HG03066 (cell line): ENCODE results near the gene RUNX3.

Experiments used
- ATAC-seq: cut with Tn5 transposase; IDR thresholded peaks from one replicate; pipeline ENCODE4 v1.9.1; 2021; ENCODE audit warnings: low read depth; ENCODE audit not compliant: unreplicated experiment

Gene RUNX3

DNA sequence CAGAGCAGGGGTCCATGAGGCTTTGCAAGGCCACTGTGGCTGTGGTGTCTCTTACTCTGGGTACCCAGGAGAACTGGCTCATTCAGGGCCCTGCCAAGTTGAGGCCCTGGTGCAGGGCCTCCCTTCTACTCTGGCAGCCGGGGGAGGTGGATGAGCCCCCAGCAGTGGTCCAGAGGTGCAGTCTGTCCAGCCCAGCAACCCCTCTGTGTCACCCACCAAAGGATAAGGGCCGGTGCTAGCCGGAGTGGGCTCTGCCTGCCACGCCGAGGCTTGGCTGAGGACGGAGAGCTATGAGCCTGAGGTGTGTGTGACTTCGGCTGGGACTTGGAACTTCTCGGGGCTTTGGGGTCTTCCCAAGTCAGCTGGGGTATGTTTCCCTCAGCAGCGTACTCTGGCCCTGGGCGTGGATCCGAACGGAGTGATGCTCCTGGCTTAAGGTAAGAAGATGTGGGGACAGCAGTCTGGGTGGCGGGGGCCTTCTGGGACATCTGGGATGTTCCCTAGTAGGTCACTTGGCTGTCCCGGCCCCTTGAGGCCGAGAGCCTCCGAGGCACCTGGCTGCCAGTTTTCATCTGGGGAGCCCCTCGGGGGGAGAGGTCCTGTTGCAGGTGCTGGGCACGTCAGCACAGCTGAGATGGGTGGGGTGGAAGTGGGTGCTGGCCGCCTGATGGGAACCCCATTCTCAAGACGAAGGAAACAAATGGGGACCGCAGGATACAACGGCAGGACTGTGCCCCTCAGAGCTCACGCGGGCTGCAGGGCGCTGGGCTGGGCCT lies 25.9 kb downstream of the RUNX3 start:
- ATAC-seq, result no peak

DNA sequence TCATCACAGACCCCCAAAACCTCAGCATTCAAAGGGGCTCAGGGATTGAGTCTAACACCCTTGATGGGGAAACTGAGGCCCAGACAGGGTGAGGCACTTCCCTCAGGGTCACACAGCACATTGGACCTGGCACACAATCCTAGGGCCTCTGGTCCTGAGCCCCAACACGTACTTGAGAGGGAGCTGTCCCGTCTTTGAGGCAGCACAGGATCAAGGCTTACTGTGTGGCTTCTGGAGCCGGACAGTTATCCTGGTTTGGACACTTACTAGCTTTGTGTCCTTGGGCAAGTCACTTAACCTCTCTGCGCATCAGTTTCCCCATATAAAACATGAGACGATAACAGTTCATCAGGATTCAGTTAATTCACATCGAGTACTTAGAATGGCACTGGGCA lies 26.5 kb downstream of the RUNX3 start:
- ATAC-seq, result no peak

DNA sequence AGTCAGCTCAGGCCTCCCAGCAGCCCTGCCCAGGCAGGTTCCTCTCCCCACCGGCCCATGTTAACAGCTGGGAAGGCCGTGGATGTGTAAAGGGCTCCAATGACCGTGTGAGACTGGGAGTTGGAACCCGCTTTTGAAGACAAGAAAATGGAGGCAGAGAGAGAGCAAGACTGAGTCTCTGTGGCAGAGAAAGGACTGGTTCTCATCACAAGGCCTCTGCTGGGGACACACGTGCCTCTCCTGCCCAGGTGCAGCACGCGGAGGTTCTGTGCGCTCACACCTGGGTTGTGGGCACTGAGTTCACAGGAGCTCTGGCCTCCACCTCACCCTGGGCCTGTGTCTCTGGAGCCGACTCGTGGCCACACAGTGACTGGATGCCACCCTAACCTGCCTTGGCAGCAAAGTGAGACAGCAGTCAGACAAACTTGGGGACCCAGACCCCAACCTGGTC lies 27.0 kb downstream of the RUNX3 start:
- ATAC-seq, result no peak

DNA sequence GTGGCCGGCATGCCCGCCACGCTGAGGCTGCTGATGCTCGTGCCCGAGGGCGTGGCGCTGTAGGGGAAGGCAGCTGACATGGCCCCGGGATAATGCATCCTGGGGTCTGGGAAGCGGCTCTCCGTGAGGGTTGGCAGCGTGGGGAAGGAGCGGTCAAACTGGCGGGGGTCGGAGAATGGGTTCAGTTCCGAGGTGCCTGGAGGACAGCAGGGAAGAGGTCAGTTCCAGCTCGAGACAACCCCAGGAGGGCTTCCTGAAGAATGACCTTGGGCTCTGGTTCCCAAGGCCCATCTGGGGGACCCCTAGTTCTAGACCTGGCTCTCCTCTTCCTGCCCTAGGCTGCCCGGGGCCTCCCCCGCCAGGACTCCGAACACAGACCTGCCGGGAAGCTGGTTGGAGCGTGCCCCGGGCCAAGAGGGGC lies 27.6 kb downstream of the RUNX3 start:
- ATAC-seq, result no peak

DNA sequence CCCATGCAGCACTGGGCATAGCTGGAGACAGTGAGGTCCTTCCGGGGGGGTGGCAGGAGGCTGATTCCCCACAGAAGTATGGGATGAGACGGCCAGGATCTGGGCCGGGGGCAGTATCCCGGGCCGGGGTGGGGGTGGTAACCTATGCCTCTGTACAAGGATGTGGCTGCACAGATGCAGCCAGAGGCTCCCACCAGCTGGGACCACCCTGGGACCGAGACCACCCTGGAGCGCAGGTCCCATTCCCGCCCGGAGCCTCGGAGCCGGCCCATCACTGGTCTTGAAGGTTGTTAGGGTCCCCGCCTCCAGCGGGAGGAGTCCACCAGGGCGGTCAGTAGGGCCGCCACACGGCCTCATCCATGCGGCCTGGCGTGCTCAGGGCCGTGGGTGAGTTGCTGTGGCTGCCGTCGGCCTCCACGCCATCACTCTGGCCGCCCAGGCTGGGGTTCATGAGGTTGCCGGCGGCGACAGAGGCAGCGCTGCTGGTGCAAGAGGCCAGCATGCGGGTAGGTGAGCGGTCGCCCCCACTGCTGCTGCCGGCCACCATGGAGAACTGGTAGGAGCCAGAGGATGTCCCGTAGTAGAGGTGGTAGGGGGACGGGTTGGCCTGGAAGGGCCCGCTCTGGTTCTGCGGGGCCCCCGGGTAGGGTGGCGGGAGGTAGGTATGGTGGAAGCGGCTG lies 28.1 kb downstream of the RUNX3 start:
- ATAC-seq, result no peak

DNA sequence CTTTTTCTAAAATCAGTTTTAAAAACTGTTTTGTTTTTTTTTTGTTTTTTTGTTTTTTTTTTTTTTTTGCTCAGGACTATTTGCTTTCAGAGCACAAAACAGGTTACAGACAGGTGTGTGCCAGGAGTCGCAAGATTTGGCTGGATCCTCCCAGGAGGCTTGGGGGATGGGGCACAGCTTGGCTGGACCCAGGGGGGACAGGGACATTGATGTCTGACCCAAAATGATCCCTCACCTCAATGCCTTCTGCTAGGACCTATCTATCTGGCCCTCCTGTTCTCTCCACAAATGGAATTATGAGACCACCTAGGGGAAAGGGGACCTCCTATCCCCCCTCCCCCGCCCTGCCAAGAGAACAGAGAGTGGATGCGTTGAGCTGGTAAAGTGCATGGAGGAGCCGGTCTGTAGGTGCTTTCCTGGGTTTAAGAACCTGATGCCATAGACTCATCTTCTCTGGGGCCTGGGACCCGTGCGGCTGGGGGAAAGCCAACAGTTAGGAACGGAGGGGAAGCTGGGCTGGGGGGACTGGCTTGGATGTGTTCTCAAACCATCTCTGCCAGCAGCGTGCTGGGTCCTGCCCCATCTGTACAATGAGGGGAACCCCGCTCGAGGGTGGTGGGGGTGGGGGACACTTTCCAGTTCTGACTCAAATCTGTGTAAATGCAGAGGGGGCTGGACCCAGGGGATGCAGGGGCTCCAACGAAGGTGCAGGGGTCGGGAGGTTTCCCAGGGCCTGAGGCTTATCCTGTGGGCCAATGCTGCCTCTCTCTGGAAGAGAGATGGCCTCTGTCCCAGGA lies 28.9 kb downstream of the RUNX3 start:
- ATAC-seq, result no peak

DNA sequence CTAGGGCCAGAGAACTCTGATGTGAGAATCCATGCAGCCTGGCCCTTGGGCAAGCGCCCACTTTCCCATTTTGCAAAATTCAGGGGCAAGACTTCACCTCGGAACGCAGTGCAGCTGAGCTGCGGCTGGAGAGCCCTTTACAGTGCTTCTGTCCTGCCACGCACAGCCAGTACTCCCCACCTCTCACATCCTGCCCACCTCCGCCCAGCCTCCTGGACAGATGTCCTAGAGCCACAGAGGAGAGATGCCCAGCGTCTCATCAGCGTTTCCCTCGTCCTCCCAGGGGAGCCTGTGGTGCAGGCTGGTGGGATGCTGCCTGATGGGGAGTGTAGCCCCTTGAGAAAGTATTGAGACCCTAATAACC lies 29.6 kb downstream of the RUNX3 start:
- ATAC-seq, result no peak

DNA sequence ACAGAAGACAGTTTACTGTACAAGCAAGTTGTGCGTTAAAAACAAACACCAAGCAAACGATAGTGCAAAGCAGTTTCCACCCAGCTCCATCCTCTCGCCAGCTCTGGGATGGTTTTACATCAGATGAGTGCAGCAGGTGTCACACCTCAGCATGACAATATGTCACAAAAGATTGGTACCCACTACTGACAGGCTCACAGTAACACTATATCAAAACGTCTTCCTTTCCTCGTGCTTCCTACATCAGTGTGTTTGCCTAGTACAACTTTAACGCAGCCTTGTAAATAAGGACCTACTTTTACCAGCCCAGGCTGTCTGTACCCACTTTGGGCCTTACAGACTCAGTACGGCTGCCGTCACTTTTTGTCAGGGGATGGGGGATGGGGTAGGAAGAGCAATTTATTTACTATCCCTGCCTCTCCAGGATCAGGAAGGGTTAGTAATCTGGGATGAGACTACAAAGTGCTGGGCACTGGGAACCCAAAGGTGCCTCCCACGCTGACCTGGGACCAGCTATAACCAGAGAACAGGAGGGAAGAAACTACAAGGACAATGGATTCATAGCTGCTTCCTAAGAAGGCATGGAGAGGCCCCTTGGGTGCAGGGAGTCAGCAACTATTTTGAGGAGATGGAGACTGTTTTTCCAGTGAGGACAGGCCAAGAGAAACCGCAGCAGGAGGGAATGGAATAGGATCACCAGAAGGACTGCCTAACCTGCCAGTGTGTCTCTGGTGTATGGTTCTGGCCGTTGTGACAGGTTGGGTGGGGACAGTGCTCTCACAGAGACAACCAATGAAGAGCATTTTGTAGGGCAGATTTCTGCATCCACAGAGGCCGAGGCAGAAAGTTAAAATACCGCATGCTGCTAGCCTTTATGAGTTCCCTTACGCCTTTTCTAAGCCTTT lies 30.2 kb downstream of the RUNX3 start:
- no peak for ATAC-seq

DNA sequence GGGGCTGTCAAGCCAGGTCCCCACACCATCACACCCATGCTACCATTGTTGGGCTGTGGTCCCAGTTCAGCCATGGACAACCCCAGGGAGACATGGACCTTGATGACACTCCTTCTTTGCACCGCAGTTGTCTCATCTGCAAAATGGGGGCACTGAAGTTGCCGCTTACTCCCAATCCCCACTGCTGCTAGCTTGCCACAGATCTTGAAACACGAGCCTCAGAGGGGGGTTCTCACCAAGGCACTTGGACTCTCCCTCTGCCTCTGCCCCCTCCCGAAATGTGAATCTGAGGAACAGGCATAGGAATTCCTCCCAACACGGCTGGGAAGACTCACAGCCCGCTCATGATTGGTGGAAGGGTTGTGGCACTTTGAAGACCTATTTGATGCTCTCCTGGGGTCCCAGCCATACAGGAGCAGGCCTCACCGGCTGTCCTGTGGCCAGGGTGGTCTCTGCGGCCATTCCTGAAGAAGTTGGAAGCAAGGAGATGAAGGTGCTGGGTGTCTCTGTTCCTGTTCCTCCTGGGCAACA lies 31.1 kb downstream of the RUNX3 start:
- no peak for ATAC-seq

DNA sequence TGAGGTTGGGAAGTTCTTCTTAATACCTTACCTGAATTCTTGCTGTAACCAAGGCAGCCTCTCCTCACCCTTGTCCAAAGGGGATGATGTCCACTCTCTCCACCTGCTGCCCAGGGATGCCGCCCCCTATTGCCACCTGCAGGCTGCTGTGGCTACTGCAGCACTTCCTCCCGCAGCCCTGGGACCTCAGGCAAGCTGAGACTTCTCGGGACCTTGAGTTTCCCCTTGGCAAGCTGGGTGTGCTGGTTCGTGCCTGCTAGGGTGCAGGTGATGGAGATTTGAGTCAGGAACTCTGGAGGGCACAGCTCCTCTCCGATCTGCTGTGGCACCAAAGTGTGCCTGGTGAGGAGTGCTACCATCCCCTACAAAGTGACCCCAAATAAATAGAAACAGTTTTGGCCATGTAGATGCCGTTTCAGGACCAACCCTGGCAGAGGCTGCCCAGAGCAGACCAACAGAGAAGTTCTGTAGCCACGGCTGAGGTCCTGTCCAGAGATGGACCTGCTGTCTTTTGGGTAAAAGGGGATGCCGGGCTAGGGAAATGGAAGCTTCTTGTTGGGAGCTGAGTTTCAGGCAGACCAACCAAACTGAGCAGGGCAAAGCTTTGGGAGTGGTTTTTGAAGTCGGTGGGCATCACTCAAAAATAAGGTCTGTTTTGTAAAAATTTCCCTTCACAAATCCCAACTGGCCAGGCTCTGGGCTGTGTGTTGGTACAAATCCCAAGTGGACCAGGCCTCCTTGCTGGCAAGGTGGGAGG lies 31.7 kb downstream of the RUNX3 start:
- ATAC-seq, result no peak

DNA sequence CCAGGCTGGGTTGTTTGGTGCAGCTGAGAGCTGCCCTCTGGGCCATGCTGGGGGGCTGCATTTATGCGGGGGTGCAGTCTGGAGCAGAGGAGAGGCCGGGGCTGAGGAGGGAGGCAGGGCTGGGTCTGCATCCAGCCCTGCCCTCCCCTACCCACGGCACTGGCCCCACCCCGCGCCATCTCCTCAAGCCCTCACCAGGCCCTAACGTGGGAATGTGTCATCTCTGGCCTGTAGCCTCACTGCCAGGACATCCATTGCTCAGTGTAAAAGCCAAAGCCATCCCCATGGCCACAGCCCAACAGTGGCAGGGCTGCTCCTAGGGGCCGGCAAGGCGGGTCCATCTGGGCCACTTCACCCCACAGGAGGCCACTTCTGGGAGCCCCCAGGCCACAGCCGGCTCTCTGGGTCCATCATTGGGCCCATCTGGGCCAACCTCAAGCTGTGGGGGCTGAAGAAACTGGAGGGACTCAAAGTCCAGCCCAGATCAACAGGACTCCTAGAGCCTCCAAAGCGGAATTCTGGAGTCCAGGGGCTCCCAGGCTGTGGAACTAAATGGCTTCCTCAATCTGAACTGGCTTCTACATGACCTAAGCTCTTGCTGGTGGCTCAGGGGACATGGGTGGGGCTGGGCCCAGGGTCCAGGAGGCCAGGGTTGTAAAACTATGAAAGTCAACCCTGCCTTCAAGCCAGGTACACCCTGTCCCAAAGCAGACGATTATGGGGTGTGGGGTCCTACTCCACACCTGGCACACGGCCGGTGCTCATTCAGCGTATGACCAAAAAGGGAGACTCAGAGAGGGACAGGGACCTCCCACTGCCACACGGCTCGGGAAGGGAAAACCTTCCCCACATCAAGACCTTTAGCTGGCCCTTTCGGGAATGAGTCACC lies 32.6 kb downstream of the RUNX3 start:
- ATAC-seq, result no peak

DNA sequence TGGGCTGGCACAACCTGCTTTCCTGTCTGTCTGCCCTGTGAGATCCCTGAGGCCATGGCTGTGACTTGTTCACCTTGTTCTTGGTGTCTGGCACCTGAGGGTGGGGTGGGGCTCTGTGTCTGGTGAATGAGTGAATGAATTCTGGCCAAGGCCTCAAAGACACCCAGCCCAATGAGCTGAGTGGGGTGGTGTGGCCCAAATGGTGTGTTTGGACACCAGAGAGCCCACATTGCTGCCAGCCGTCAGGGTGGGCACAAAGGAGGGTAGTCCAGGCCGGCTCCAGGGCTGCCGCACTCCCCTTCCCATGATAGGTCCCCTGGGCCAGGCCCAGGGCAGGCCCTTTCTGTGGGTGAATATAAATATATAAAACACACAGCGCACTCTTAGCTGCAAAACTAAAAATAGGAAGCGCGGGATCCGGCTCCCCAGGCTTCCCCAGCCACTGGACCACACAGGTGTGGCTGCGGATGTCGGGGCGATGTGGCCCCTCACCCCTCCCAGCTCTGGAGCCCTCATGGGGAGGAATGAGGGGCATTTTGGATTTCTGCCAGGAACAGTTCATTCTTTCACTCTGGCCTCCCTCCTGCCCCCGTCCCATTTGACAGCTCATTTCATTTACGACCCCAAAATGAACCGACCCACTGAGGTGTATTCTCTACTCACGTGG lies 33.3 kb downstream of the RUNX3 start:
- ATAC-seq, result no peak

DNA sequence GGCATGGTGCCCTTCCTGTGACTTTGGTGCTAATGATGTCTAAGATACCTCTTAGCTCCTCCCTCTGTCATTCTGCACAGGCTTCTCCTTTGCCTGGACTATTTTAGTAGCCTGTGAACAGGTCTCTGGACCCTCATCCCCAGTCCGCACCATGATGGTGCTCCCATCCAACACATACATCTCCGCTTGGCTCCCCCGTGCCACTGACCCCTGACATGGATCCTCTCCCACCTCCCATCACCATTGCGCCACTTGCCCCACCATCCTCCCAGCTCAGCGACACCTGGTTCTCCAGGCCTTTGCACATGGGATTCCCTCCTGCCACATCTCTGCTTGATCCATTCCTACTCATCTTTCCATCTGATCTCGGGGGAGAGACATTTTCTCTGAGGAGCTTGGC lies 33.9 kb downstream of the RUNX3 start:
- no peak for ATAC-seq

DNA sequence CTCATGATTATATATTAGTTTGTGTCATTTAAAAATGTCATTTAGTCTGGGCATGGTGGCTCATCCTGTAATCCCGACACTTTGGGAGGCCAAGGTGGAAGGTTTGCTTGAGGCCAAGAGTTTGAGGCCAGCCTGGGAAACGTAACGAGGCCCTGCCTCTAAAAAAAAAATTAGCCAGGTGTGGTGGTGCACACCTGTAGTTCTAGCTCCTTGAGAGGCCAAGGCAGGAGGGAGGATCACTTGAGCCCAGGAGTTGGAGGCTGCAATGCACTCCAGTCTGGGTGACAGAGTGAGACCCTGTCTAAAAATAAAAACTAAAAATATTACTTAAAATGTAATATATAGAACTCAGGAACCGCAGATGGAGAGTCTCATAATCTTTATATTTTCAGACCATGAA lies 34.6 kb downstream of the RUNX3 start:
- no peak for ATAC-seq

DNA sequence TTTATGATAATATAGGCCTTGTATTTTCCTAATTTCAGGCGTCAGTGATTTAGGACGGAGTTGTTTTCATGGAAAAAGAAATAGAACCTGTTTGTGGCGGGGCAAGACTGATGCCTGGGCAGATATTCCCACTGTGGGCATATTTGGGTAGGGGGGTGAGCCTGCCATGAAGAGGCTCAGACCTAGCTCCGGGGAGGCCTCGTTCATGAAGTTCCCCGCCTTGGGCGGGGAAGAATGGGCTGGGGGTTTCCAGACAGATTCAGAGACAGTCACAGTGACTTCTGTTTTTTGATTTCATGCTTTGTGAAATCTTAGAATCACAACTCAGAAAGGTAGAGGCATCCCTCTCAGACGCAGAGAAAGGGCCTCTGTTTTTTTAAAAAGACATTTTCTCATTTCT lies 36.1 kb downstream of the RUNX3 start:
- no peak for ATAC-seq

DNA sequence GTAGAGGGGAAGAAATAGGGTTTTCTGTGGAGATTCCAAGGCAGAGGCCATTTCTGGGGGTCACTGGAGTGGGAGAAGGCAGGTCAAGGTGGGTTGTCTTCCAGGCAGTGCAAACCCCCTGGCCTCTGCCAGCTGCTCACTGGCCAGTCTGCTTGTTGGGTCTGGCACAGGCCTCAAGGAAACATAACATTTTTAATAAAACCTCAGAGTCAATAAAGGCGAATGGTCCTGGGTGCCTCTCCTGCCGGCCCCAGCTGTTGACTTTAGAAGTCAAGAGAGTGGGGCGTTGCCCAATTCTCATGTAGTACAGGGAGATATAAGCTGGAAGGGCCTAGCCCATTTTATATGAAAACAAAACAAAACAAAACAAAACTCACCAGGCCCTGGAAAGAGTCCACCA lies 36.6 kb downstream of the RUNX3 start:
- no peak for ATAC-seq

DNA sequence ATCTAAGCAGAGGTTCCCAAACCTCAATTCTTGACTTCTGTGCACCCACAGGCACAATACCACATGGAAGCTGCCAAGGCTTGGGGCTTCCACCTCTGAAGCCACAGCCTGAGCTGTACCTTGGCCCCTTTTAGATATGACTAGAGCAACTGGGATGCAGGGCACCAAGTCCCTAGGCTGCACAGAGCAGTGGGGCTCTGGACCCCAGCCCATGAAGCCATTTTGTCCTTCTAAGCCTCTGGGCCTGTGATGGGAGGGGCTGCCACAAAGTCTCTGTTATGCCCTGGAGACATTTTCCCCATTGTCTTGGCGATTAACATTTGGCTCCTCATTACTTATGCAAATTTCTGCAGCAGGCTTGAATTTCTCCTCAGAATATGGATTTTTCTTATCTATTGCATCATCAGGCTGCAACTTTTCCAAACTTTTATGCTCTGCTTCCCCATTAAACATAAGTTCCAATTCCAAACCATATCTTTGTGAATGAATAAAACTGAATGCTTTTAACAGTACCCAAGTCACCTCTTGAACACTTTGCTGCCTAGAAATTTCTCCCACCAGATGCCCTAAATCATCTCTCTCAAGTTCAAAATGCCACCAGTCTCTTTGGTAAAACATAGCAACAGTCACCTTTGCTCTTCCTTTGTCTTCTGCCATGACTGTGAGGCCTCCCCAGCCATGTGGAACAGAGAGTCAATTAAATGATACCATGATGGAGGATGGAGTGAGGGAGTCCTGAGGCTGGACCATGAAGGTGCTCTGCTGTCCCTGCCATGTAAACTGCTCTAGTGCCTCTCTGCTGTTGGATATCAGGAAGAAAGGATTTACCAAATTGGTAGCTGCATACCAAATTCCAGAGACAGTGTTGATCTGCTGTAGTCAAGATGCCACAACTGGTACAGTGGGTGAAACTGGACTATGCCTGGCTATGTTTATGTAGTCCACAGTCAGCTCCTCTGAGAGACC lies 37.6 kb downstream of the RUNX3 start:
- ATAC-seq, result no peak
